Activated CD4-positive, alpha-beta T cell treated with anti-CD3 and anti-CD28 coated beads for 24 hours (primary cell): Measurements from ENCODE around the gene DYRK2.

Experiments used
- DNase-seq, 2 donors: peaks; one replicate each; pipeline ENCODE4 v3.0.0-alpha.2; 2020; ENCODE audit warnings: low read depth in 2 of 2

The DYRK2 gene

GRCh38 chr12:67704071-67704470 is 55.5 kb downstream of the DYRK2 start:
- DNase-seq: no peak

- no peak for DNase-seq
Measured at GRCh38 chr12:67705394-67706370, 57.1 kb downstream of the DYRK2 start.

GRCh38 chr12:67709367-67709954 is 60.9 kb downstream of the DYRK2 start:
- no peak for DNase-seq

GRCh38 chr12:67710582-67710981 is 62.0 kb downstream of the DYRK2 start:
- DNase-seq: no peak

GRCh38 chr12:67712011-67712410 is 63.5 kb downstream of the DYRK2 start:
- no peak for DNase-seq

GRCh38 chr12:67714648-67715047 is 66.1 kb downstream of the DYRK2 start:
- no peak for DNase-seq
